ENCODE results near the gene SH3RF3. TPM values are rescaled to one million over a fixed set of nuclear protein-coding genes. Genes with fewer than 3 reads are reported as not detected.

The SH3RF3 gene
- total and polyA plus RNA-seq, 3 experiments from 2014 or later, result 0.24 to 0.31 (median 0.27) TPM

- no peaks in the 10 kb centered on the region for H3K9me3 Mint-ChIP-seq
- H3K27me3 ChIP-seq (ENCODE audit: insufficient read depth, low read length, poor library complexity, severe bottlenecking), result no peaks in the 10 kb centered on the region
- no peak overlapping the region for H3K27ac Mint-ChIP-seq
- no peak overlapping the region for H3K4me3 ChIP-seq (ENCODE audit: low read length)
- DNase-seq, result no peak
- H3K9me3 ChIP-seq (ENCODE audit: low read length), result no peaks in the 10 kb centered on the region
- H3K4me1 ChIP-seq (ENCODE audit: insufficient read depth, low read length), result no peaks in the 10 kb centered on the region
- CTCF ChIA-PET, result no interaction called here
- no peak overlapping the region for H3K27ac ChIP-seq (ENCODE audit: low read depth, low read length)
- H3K4me3 Mint-ChIP-seq, result no peak overlapping the region
- no peaks in the 10 kb centered on the region for H3K4me1 Mint-ChIP-seq
- H3K36me3 ChIP-seq (ENCODE audit: insufficient read depth, low read length), result no peaks in the 10 kb centered on the region
- POLR2A ChIA-PET, result no interaction called here
- no peaks in the 10 kb centered on the region for H3K36me3 Mint-ChIP-seq
- peaks cover 0 to 9% of the 10 kb centered on the region in 2 donors for H3K27me3 Mint-ChIP-seq
These were observed 175.9 kb downstream of the SH3RF3 start for GRCh38 chr2:109304731-109305470.

- peaks cover 0 to 9% of the 10 kb centered on the region in 2 donors for H3K27me3 Mint-ChIP-seq
- CTCF ChIA-PET, result no interaction called here
- Histone ChIP-seq H3K9me3 (ENCODE audit: low read length) (no peaks in the 10 kb centered on the region), H3K4me1 (ENCODE audit: insufficient read depth, low read length) (no peaks in the 10 kb centered on the region), H3K27ac (ENCODE audit: low read depth, low read length) (no peak overlapping the region), H3K4me3 (ENCODE audit: low read length) (no peak overlapping the region), H3K27me3 (ENCODE audit: insufficient read depth, low read length, poor library complexity, severe bottlenecking) (no peaks in the 10 kb centered on the region), H3K36me3 (ENCODE audit: insufficient read depth, low read length) (no peaks in the 10 kb centered on the region)
- no peaks in the 10 kb centered on the region for H3K36me3 Mint-ChIP-seq
- DNase-seq, result no peak
- no peaks in the 10 kb centered on the region for H3K9me3 Mint-ChIP-seq
- POLR2A ChIA-PET, result no interaction called here
- no peak overlapping the region for H3K4me3 Mint-ChIP-seq
- no peaks in the 10 kb centered on the region for H3K4me1 Mint-ChIP-seq
- H3K27ac Mint-ChIP-seq, result peak overlapping the region in 1 of 8 donors; percentile 38
These were observed 176.6 kb downstream of the SH3RF3 start for GRCh38 chr2:109305490-109306167.

GRCh38 chr2:109306190-109306589 lies 177.2 kb downstream of the SH3RF3 start:
- no peaks in the 10 kb centered on the region for H3K4me1 ChIP-seq (ENCODE audit: insufficient read depth, low read length)
- no peaks in the 10 kb centered on the region for H3K36me3 Mint-ChIP-seq
- CTCF ChIA-PET, result no interaction called here
- no peaks in the 10 kb centered on the region for H3K36me3 ChIP-seq (ENCODE audit: insufficient read depth, low read length)
- no peak overlapping the region for H3K4me3 ChIP-seq (ENCODE audit: low read length)
- DNase-seq, result no peak
- no peaks in the 10 kb centered on the region for H3K9me3 Mint-ChIP-seq
- POLR2A ChIA-PET, result no interaction called here
- H3K4me3 Mint-ChIP-seq, result no peak overlapping the region
- no peaks in the 10 kb centered on the region for H3K9me3 ChIP-seq (ENCODE audit: low read length)
- H3K27me3 ChIP-seq (ENCODE audit: insufficient read depth, low read length, poor library complexity, severe bottlenecking), result no peaks in the 10 kb centered on the region
- peaks cover 0 to 9% of the 10 kb centered on the region in 2 donors for H3K27me3 Mint-ChIP-seq
- H3K27ac ChIP-seq (ENCODE audit: low read depth, low read length), result no peak overlapping the region
- H3K27ac Mint-ChIP-seq, result no peak overlapping the region
- H3K4me1 Mint-ChIP-seq, result no peaks in the 10 kb centered on the region

GRCh38 chr2:109311771-109312170 lies 182.8 kb downstream of the SH3RF3 start:
- Mint-ChIP-seq H3K9me3 (no peaks in the 10 kb centered on the region), H3K4me1 (no peaks in the 10 kb centered on the region), H3K27ac (no peak overlapping the region), H3K36me3 (no peaks in the 10 kb centered on the region), H3K27me3 (peaks cover 0 to 24% of the 10 kb centered on the region in 2 donors), H3K4me3 (no peak overlapping the region)
- H3K36me3 ChIP-seq (ENCODE audit: insufficient read depth, low read length), result no peaks in the 10 kb centered on the region
- H3K4me3 ChIP-seq (ENCODE audit: low read length), result no peak overlapping the region
- no peak for DNase-seq
- no peaks in the 10 kb centered on the region for H3K9me3 ChIP-seq (ENCODE audit: low read length)
- no peaks in the 10 kb centered on the region for H3K4me1 ChIP-seq (ENCODE audit: insufficient read depth, low read length)
- no peak overlapping the region for H3K27ac ChIP-seq (ENCODE audit: low read depth, low read length)
- POLR2A ChIA-PET, result no interaction called here
- no peaks in the 10 kb centered on the region for H3K27me3 ChIP-seq (ENCODE audit: insufficient read depth, low read length, poor library complexity, severe bottlenecking)
- CTCF ChIA-PET, result no interaction called here

GRCh38 chr2:109312902-109313301 lies 183.9 kb downstream of the SH3RF3 start:
- CTCF ChIA-PET, result no interaction called here
- H3K4me1 ChIP-seq (ENCODE audit: insufficient read depth, low read length), result no peaks in the 10 kb centered on the region
- DNase-seq, result no peak
- Mint-ChIP-seq H3K27ac (no peak overlapping the region), H3K36me3 (no peaks in the 10 kb centered on the region), H3K4me1 (no peaks in the 10 kb centered on the region), H3K9me3 (no peaks in the 10 kb centered on the region), H3K27me3 (peaks cover 3 to 33% of the 10 kb centered on the region in 2 donors), H3K4me3 (no peak overlapping the region)
- no peak overlapping the region for H3K27ac ChIP-seq (ENCODE audit: low read depth, low read length)
- no peaks in the 10 kb centered on the region for H3K9me3 ChIP-seq (ENCODE audit: low read length)
- no peaks in the 10 kb centered on the region for H3K36me3 ChIP-seq (ENCODE audit: insufficient read depth, low read length)
- H3K27me3 ChIP-seq (ENCODE audit: insufficient read depth, low read length, poor library complexity, severe bottlenecking), result no peaks in the 10 kb centered on the region
- POLR2A ChIA-PET, result no interaction called here
- H3K4me3 ChIP-seq (ENCODE audit: low read length), result no peak overlapping the region

GRCh38 chr2:109313343-109313742 lies 184.3 kb downstream of the SH3RF3 start:
- H3K27ac Mint-ChIP-seq, result no peak overlapping the region
- POLR2A ChIA-PET, result no interaction called here
- Histone ChIP-seq H3K4me3 (ENCODE audit: low read length) (no peak overlapping the region), H3K27me3 (ENCODE audit: insufficient read depth, low read length, poor library complexity, severe bottlenecking) (no peaks in the 10 kb centered on the region), H3K27ac (ENCODE audit: low read depth, low read length) (no peak overlapping the region), H3K9me3 (ENCODE audit: low read length) (no peaks in the 10 kb centered on the region), H3K4me1 (ENCODE audit: insufficient read depth, low read length) (no peaks in the 10 kb centered on the region), H3K36me3 (ENCODE audit: insufficient read depth, low read length) (no peaks in the 10 kb centered on the region)
- H3K4me1 Mint-ChIP-seq, result no peaks in the 10 kb centered on the region
- peaks cover 3 to 35% of the 10 kb centered on the region in 2 donors for H3K27me3 Mint-ChIP-seq
- no peaks in the 10 kb centered on the region for H3K9me3 Mint-ChIP-seq
- no peak overlapping the region for H3K4me3 Mint-ChIP-seq
- DNase-seq, result no peak
- CTCF ChIA-PET, result no interaction called here
- no peaks in the 10 kb centered on the region for H3K36me3 Mint-ChIP-seq

- Mint-ChIP-seq H3K27me3 (peaks cover 5 to 52% of the 10 kb centered on the region in 2 donors), H3K9me3 (no peaks in the 10 kb centered on the region), H3K4me3 (no peak overlapping the region), H3K4me1 (peaks cover 5 to 14% (median 12%) of the 10 kb centered on the region in 3 donors), H3K27ac (no peak overlapping the region), H3K36me3 (no peaks in the 10 kb centered on the region)
- ChIA-PET POLR2A (no interaction called here), CTCF (no interaction called here)
- no peaks in the 10 kb centered on the region for H3K27me3 ChIP-seq (ENCODE audit: insufficient read depth, low read length, poor library complexity, severe bottlenecking)
- DNase-seq, result no peak
- H3K36me3 ChIP-seq (ENCODE audit: insufficient read depth, low read length), result no peaks in the 10 kb centered on the region
- no peaks in the 10 kb centered on the region for H3K9me3 ChIP-seq (ENCODE audit: low read length)
- no peak overlapping the region for H3K4me3 ChIP-seq (ENCODE audit: low read length)
- H3K27ac ChIP-seq (ENCODE audit: low read depth, low read length), result no peak overlapping the region
- H3K4me1 ChIP-seq (ENCODE audit: insufficient read depth, low read length), result peaks cover 12% of the 10 kb centered on the region
These were observed 187.1 kb downstream of the SH3RF3 start for GRCh38 chr2:109316091-109316490.

GRCh38 chr2:109317471-109318095 lies 188.6 kb downstream of the SH3RF3 start:
- H3K27me3 ChIP-seq (ENCODE audit: insufficient read depth, low read length, poor library complexity, severe bottlenecking), result no peaks in the 10 kb centered on the region
- peaks cover 7 to 46% of the 10 kb centered on the region in 2 donors for H3K27me3 Mint-ChIP-seq
- POLR2A ChIA-PET, result no interaction called here

More at GRCh38 chr2:109317471-109318095, 188.6 kb downstream of the SH3RF3 start:
- Mint-ChIP-seq H3K4me3 (no peak overlapping the region), H3K4me1 (peaks cover 5 to 14% (median 12%) of the 10 kb centered on the region in 3 donors), H3K36me3 (no peaks in the 10 kb centered on the region), H3K27ac (no peak overlapping the region), H3K9me3 (no peaks in the 10 kb centered on the region)
- no peak for DNase-seq
- peaks cover 12% of the 10 kb centered on the region for H3K4me1 ChIP-seq (ENCODE audit: insufficient read depth, low read length)
- no peak overlapping the region for H3K27ac ChIP-seq (ENCODE audit: low read depth, low read length)
- H3K9me3 ChIP-seq (ENCODE audit: low read length), result no peaks in the 10 kb centered on the region
- H3K4me3 ChIP-seq (ENCODE audit: low read length), result no peak overlapping the region
- CTCF ChIA-PET, result no interaction called here
- no peaks in the 10 kb centered on the region for H3K36me3 ChIP-seq (ENCODE audit: insufficient read depth, low read length)

Measured in CD8-positive, alpha-beta memory T cell (primary cell).